DND-41 (cell line): ENCODE data around the gene ADRA2B.

Source experiments
- ATAC-seq: fragments of 200-7000 bp; cut with Tn5 transposase; 3 replicates; pipeline ENCODE4 v1.9.1; 2021; ENCODE audit warnings: low read depth; ENCODE audit not compliant: insufficient read depth
- DNase-seq: peaks from one replicate; pipeline ENCODE4 v3.0.0-alpha.2; 2020
- H2AFZ ChIP-seq: 2 replicates; pipeline ENCODE4 v1.6.0; 2012; ENCODE audit warnings: low read depth, low read length
- H3K27ac ChIP-seq: 2 replicates; pipeline ENCODE4 v1.5.1; 2012; ENCODE audit warnings: low read length, inconsistent platforms
- H3K27me3 ChIP-seq: fragments of 200-600 bp; sonication (generic); 2 replicates; pipeline ENCODE4 v1.6.0; 2012; ENCODE audit warnings: low read length, mild to moderate bottlenecking, inconsistent platforms; ENCODE audit not compliant: insufficient read depth, poor library complexity
- H3K36me3 ChIP-seq: 2 replicates; pipeline ENCODE4 v1.5.1; 2012; ENCODE audit warnings: low read length, inconsistent platforms; ENCODE audit not compliant: insufficient read depth
- H3K4me1 ChIP-seq: 2 replicates; pipeline ENCODE4 v1.5.1; 2012; ENCODE audit warnings: mild to moderate bottlenecking, low read length; ENCODE audit not compliant: insufficient read depth
- H3K4me2 ChIP-seq: 2 replicates; pipeline ENCODE4 v1.6.0; 2012; ENCODE audit warnings: mild to moderate bottlenecking, moderate library complexity, low read length, inconsistent platforms; ENCODE audit not compliant: insufficient read depth
- H3K4me3 ChIP-seq, 2 experiments: fragments of 200-600 bp in 1 of 2; shearing (Covaris generic) in 1 of 2; 2 replicates each; pipeline ENCODE4 v1.5.1; 2012 to 2016; ENCODE audit warnings: inconsistent platforms in 2 of 2, low read length in 2 of 2, mild to moderate bottlenecking in 2 of 2, low read depth in 1 of 2, moderate library complexity in 1 of 2
- H3K79me2 ChIP-seq: 2 replicates; pipeline ENCODE4 v1.6.0; 2012; ENCODE audit warnings: low read length, inconsistent platforms; ENCODE audit not compliant: insufficient read depth
- H3K9ac ChIP-seq: 2 replicates; pipeline ENCODE4 v1.6.0; 2012; ENCODE audit warnings: low read depth, mild to moderate bottlenecking, inconsistent platforms, low read length, moderate library complexity
- H3K9me3 ChIP-seq: 2 replicates; pipeline ENCODE4 v1.5.1; 2012; ENCODE audit warnings: low read length, moderate library complexity, mild to moderate bottlenecking, inconsistent platforms; ENCODE audit not compliant: insufficient read depth, severe bottlenecking
- H4K20me1 ChIP-seq: 2 replicates; pipeline ENCODE4 v1.6.0; 2012; ENCODE audit warnings: low read length; ENCODE audit not compliant: insufficient read depth
- CTCF ChIP-seq: IDR thresholded peaks from 2 replicates; pipeline ENCODE4 v1.5.1; 2012; ENCODE audit warnings: borderline replicate concordance, low read length, moderate library complexity, mild to moderate bottlenecking; ENCODE audit not compliant: poor library complexity, severe bottlenecking; ENCODE audit errors: extremely low read depth
- EZH2 ChIP-seq: IDR thresholded peaks from 3 replicates; pipeline ENCODE4 v1.6.1; 2012; ENCODE audit warnings: borderline replicate concordance, low read depth, mild to moderate bottlenecking, moderate library complexity, low read length, inconsistent platforms; ENCODE audit not compliant: severe bottlenecking

ADRA2B gene

GRCh38 chr2:96104487-96104861 lies 11.9 kb downstream of the ADRA2B start:
- Histone ChIP-seq H3K9ac (no peak overlapping the region), H3K79me2 (no peaks in the 10 kb centered on the region), H3K4me3 (no peak overlapping the region), H4K20me1 (no peaks in the 10 kb centered on the region), H2AFZ (no peak overlapping the region), H3K4me2 (no peak overlapping the region), H3K4me1 (peaks cover 16% of the 10 kb centered on the region), H3K27me3 (no peaks in the 10 kb centered on the region), H3K27ac (no peak overlapping the region), H3K9me3 (peaks cover 4% of the 10 kb centered on the region), H3K36me3 (no peaks in the 10 kb centered on the region)
- no peak for TF ChIP-seq EZH2
- no peak for TF ChIP-seq CTCF
- DNase-seq = no peak
- no peak for ATAC-seq

- H3K9me3 ChIP-seq = peaks cover 4% of the 10 kb centered on the region
- H3K4me2 ChIP-seq = no peak overlapping the region
- no peaks in the 10 kb centered on the region for H4K20me1 ChIP-seq
- H3K27ac ChIP-seq = no peak overlapping the region
- no peak overlapping the region for H3K9ac ChIP-seq
- H3K4me3 ChIP-seq = no peak overlapping the region
- no peak for ATAC-seq
- TF ChIP-seq CTCF (no peak), EZH2 (no peak)
- no peak for DNase-seq
- H2AFZ ChIP-seq = no peak overlapping the region
- H3K27me3 ChIP-seq = no peaks in the 10 kb centered on the region
- H3K79me2 ChIP-seq = no peaks in the 10 kb centered on the region
- no peaks in the 10 kb centered on the region for H3K36me3 ChIP-seq
- H3K4me1 ChIP-seq = peaks cover 19% of the 10 kb centered on the region
Measured at GRCh38 chr2:96103761-96104486, 12.4 kb downstream of the ADRA2B start.

GRCh38 chr2:96103187-96103601 lies 13.2 kb downstream of the ADRA2B start:
- no peak for DNase-seq
- Histone ChIP-seq H3K9ac (no peak overlapping the region), H3K4me2 (no peak overlapping the region), H3K27me3 (no peaks in the 10 kb centered on the region), H3K36me3 (no peaks in the 10 kb centered on the region), H3K79me2 (no peaks in the 10 kb centered on the region), H3K4me1 (peaks cover 19% of the 10 kb centered on the region), H3K4me3 (no peak overlapping the region), H4K20me1 (no peaks in the 10 kb centered on the region), H2AFZ (no peak overlapping the region), H3K27ac (no peak overlapping the region), H3K9me3 (peaks cover 4% of the 10 kb centered on the region)
- no peak for ATAC-seq
- TF ChIP-seq EZH2 (no peak), CTCF (no peak)
